GM21825 (cell line): ENCODE measurements around the gene STRN3.
"Not testable (repeated sequence)": the region's sequence is repeated elsewhere in the genome, so short reads cannot be mapped to it uniquely, and the experiment has no call there.

Experiments
- ATAC-seq: cut with Tn5 transposase; IDR thresholded peaks from one replicate; pipeline ENCODE4 v1.9.1; 2021; ENCODE audit warnings: mild to moderate bottlenecking, moderate library complexity; ENCODE audit not compliant: unreplicated experiment

Gene STRN3

DNA sequence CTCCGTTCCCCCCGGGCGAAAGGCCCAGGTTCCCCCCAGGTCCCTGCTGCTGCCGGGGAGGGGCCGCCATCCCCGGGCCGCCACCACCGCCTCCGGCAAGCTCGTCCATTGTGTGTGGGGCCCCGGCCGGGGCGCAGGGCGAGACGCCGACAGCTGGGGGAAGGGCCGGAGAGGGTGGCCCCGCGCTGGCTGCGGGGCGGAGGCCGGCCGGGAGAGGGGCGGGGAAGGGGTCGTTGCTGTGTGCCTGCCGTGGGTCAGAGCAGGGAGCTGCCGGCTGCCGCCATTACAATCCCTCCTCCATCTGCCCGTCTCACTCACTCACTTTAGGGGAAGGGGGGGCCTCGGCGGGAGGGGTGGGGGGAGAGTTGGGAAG is at the start of gene STRN3:
TSS of gene STRN3 (minus strand) at position 303 of the 373 bp plus-strand sequence. CDS start at position 109, 194 bp downstream.
- peak; percentile 20 for ATAC-seq

GRCh38 chr14:31075144-31075543 is 49.0 kb upstream of the STRN3 start:
- ATAC-seq, result no peak

DNA sequence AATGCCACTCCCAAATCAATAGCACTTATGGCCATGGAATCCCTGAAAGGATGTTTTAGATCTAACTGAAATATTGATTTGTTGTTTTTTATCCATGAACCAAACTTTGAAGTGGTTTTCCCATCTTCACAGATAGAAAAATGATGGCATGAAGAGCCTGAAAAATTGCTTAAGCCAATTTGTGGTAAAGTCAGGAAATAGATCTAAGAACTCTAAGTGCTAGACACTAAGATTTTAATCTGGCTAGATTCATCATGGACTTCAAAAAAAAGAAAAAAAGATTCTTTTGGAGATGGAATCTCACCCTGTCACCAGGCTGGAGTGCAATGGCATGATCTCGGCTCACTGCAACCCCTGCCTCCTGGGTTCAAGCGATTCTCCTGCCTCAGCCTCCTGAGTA is 45.0 kb upstream of the STRN3 start:
- ATAC-seq, result no peak

GRCh38 chr14:31070431-31070830 is 44.3 kb upstream of the STRN3 start:
- ATAC-seq, result no peak

- ATAC-seq, result no peak
Measured at GRCh38 chr14:31069343-31069742, 43.2 kb upstream of the STRN3 start.

- ATAC-seq, result no peak
Measured at GRCh38 chr14:31068235-31068634, 42.1 kb upstream of the STRN3 start.

GRCh38 chr14:31062908-31063307 is 36.7 kb upstream of the STRN3 start:
- not testable (repeated sequence) for ATAC-seq

GRCh38 chr14:31060253-31060875 is 34.2 kb upstream of the STRN3 start:
- ATAC-seq, result no peak

DNA sequence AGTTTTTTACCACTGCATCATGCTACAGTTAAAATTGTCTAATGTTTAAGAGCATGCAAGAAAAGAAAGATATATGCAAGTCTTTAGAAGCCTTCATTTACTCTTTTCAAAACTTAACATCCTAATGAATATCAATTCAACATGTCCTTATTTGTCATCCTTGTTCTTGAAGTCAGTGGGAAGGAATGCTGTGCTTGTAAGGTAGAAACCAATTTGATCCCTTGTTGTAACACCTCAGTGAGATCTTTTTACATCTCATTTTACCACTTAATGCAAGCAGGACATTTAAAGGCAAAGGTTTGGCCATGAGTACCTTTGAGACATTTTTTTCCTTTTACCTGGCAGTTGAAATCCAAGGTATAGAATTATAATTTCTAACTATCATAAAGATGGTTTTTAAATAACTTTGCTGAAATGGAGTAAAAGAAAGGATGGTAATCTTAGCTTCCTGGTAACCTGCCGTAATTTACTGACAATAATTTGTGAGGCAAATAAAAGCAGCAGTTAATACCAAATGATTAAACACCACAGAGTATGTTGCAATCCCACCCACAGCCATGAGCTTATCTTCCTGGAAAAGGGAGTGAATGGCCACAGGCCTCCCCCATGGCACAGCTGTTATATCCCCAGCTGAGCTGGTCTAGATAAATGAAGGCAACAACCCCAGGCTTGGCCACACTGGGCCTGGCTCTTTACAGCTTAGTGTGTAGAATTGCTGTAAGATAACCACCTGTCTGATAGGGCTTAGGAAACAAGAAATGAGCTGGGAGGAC is 33.2 kb upstream of the STRN3 start:
- ATAC-seq, result no peak

DNA sequence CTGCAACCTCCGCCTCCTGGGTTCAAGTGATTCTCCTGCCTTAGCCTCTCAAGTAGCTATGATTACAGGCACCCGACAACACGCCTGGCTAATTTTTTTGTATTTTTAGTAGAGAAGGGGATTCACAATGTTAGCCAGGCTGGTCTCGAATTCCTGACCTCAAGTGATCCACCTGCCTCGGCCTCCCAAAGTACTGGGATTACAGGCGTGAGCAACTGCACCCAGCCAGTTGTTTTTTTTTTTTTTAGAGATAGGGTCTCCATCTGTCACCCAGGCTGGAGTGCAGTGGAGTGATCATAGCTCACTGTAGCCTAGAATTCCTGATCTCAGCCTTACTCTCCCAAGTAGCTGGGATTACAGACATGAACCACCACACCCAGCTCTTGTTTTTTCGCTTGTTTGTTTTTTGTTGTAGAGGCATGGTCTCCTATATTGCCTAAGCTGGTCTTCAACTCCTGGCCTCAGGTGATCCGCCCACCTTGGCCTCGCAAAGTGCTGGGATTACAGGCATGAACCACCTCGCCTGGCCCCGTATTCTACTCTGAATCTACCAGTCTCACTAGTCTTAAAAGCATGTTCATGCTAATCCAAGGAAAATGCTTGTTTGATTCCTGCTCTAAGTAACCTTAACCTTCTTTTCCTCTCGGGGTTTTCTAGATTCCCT is 31.7 kb upstream of the STRN3 start:
- no peak for ATAC-seq

- ATAC-seq, result no peak
Measured at GRCh38 chr14:31057035-31057434, 30.9 kb upstream of the STRN3 start.

- not testable (repeated sequence) for ATAC-seq
Measured at GRCh38 chr14:31052905-31053586, 26.9 kb upstream of the STRN3 start.

GRCh38 chr14:31051511-31051910 is 25.3 kb upstream of the STRN3 start:
- ATAC-seq, result no peak

- ATAC-seq, result no peak
Measured at GRCh38 chr14:31051023-31051422, 24.8 kb upstream of the STRN3 start.

DNA sequence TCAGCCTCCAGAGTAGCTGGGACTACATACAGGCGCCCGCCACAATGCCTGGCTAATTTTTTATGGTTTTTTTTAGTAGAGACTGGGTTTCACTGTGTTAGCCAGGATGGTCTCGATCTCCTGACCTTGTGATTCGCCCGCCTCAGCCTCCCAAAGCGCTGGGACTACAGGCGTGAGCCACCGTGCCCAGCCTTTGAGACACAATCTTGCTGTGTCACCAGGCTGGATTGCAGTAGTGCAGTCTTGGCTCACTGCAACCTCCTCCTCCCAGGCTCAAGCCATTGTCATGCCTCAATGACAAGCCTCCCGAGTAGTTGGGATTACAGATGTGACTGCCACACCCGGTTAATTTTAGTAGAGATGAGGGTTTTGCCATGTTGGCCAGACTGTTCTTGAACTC is 21.3 kb upstream of the STRN3 start:
- ATAC-seq, result no peak

- no peak for ATAC-seq
Measured at GRCh38 chr14:31045501-31046080, 19.4 kb upstream of the STRN3 start.

GRCh38 chr14:31043379-31043778 is 17.2 kb upstream of the STRN3 start:
- no peak for ATAC-seq

DNA sequence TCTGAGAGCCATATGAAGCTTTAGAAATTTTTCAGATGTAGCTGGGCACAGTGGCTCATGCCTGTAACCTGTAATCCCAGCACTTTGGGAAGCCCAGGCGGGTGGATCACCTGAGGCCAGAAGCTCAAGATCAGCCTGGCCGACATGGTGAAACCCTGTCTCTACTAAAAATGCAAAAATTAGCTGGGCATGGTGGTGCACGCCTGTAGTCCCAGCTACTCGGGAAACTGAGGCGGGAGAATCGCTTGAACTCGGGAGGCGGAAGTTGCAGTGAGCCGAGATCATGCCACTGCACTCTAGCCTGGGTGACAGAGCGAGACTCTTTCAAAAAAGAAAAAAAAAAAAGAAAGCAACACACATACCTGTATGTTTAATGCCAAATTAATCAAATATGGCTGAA is 16.7 kb upstream of the STRN3 start:
- not testable (repeated sequence) for ATAC-seq

DNA sequence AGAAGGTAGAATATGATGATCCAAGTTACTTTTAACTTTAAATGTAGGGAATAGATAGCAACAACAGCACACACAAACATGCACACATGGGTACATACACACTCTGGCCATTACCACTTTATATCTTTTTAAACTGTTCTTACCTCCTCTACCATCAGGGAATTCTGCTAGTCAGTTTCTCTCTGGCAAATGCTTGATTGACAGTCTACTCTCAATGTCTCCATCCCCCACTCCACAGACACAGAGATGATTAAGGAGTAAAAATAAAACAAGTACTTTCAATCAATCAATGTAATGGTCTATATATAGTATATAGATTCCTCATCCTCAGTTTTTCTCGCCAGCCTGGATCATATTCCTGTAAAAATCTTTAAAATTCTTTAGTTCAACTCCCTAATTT is 16.1 kb upstream of the STRN3 start:
- ATAC-seq, result no peak

GRCh38 chr14:31038521-31039166 is 12.5 kb upstream of the STRN3 start:
- no peak for ATAC-seq
